Smooth muscle cell (in vitro differentiated cells): Measurements from ENCODE around the gene AGPAT3. TPM values are rescaled to one million over a fixed set of nuclear protein-coding genes. Genes with fewer than 3 reads are reported as not detected.

Experiments used
- DNase-seq: peaks from one replicate; lab custom pipeline; 2025; ENCODE audit not compliant: unreplicated experiment; lab: John Stamatoyannopoulos, UW
- H2AFZ ChIP-seq: fragments of 200-600 bp; sonication (generic); 2 replicates; pipeline ENCODE4 v1.6.0; 2016; ENCODE audit warnings: antibody characterized with exemption, low read depth, mild to moderate bottlenecking
- H3F3A ChIP-seq: fragments of 200-600 bp; sonication (generic); 2 replicates; pipeline ENCODE4 v1.6.0; 2017; ENCODE audit warnings: antibody characterized with exemption, low read depth
- H3K27ac ChIP-seq: fragments of 200-600 bp; sonication (generic); 2 replicates; pipeline ENCODE4 v1.5.1; 2016; ENCODE audit warnings: low read depth, mild to moderate bottlenecking
- H3K27me3 ChIP-seq: fragments of 200-600 bp; sonication (generic); 2 replicates; pipeline ENCODE4 v1.6.1; 2016; ENCODE audit warnings: low read depth, mild to moderate bottlenecking
- H3K36me3 ChIP-seq: fragments of 200-600 bp; sonication (generic); 2 replicates; pipeline ENCODE4 v1.5.1; 2016; ENCODE audit warnings: low read depth
- H3K4me1 ChIP-seq: fragments of 200-600 bp; sonication (generic); 2 replicates; pipeline ENCODE4 v1.5.1; 2016; ENCODE audit warnings: low read depth
- H3K4me2 ChIP-seq: fragments of 200-600 bp; sonication (generic); 2 replicates; pipeline ENCODE4 v1.6.0; 2016; ENCODE audit warnings: mild to moderate bottlenecking
- H3K4me3 ChIP-seq: fragments of 200-600 bp; sonication (generic); 2 replicates; pipeline ENCODE4 v1.5.1; 2016; ENCODE audit warnings: mild to moderate bottlenecking
- H3K79me2 ChIP-seq: fragments of 200-600 bp; sonication (generic); 2 replicates; pipeline ENCODE4 v1.6.0; 2016; ENCODE audit warnings: low read depth, mild to moderate bottlenecking
- H3K9ac ChIP-seq: fragments of 200-600 bp; sonication (generic); 2 replicates; pipeline ENCODE4 v1.6.0; 2016; ENCODE audit warnings: low read depth
- H3K9me3 ChIP-seq: fragments of 200-600 bp; sonication (generic); replicated peaks from 2 replicates; pipeline ENCODE4 v1.5.1; 2016; ENCODE audit warnings: low read depth
- H4K20me1 ChIP-seq: fragments of 200-600 bp; sonication (generic); 2 replicates; pipeline ENCODE4 v1.6.0; 2016; ENCODE audit warnings: low read depth
- CTCF ChIP-seq: fragments of 200-600 bp; sonication (generic); IDR thresholded peaks from 2 replicates; pipeline ENCODE4 v1.5.1; 2017; ENCODE audit warnings: borderline replicate concordance, mild to moderate bottlenecking, antibody characterized with exemption; ENCODE audit not compliant: insufficient read depth, poor library complexity, severe bottlenecking
- WGBS: methylation state at CpG from one replicate; pipeline ENCODE4 v1.1.7; 2016; ENCODE audit warnings: low lambda C conversion rate; 5-methylcytosine and 5-hydroxymethylcytosine counted together
- polyA plus RNA-seq: library from polyadenylated mRNA; unstranded; fragments of >200 nt; fragmentation: Nextera tagmentation; extraction: Ambion mirVana; gene quantifications from 2 replicates; pipeline ENCODE4 v1.2.1, GENCODE V29; 2016
- total RNA-seq: library from RNA; depleted of rRNA; stranded (reverse); fragments of >200 nt; gene quantifications from 2 replicates; pipeline ENCODE4 v1.2.3, GENCODE V29; 2014

The AGPAT3 gene
- total and polyA plus RNA-seq, 2 experiments from 2014 or later = 10.9 to 17.2 TPM

GRCh38 chr21:43850728-43851295 is 14.2 kb upstream of the AGPAT3 start:
- H3F3A ChIP-seq = no peaks in the 10 kb centered on the region
- no peak overlapping the region for H3K4me3 ChIP-seq
- H3K9ac ChIP-seq = no peak overlapping the region
- no peaks in the 10 kb centered on the region for H3K79me2 ChIP-seq
- no peak for TF ChIP-seq CTCF
- H2AFZ ChIP-seq = no peak overlapping the region
- no peaks in the 10 kb centered on the region for H3K9me3 ChIP-seq
- no peak overlapping the region for H3K27ac ChIP-seq
- 93% methylated on average over 8 of the region's 8 CpGs for WGBS
- H3K4me1 ChIP-seq = no peaks in the 10 kb centered on the region
- H3K4me2 ChIP-seq = no peak overlapping the region
- H3K27me3 ChIP-seq = no peaks in the 10 kb centered on the region
- no peaks in the 10 kb centered on the region for H3K36me3 ChIP-seq
- no peaks in the 10 kb centered on the region for H4K20me1 ChIP-seq
- DNase-seq = no peak

GRCh38 chr21:43851593-43851992 is 13.4 kb upstream of the AGPAT3 start:
- Histone ChIP-seq H3K27ac (no peak overlapping the region), H2AFZ (no peak overlapping the region), H3F3A (no peaks in the 10 kb centered on the region), H4K20me1 (no peaks in the 10 kb centered on the region), H3K4me1 (no peaks in the 10 kb centered on the region), H3K9ac (no peak overlapping the region), H3K4me3 (no peak overlapping the region), H3K36me3 (no peaks in the 10 kb centered on the region), H3K79me2 (no peaks in the 10 kb centered on the region), H3K9me3 (no peaks in the 10 kb centered on the region), H3K27me3 (no peaks in the 10 kb centered on the region), H3K4me2 (no peak overlapping the region)
- TF ChIP-seq CTCF = no peak
- no peak for DNase-seq
- 82% methylated on average over 12 of the region's 12 CpGs for WGBS

- TF ChIP-seq CTCF = no peak
- Histone ChIP-seq H3K79me2 (no peaks in the 10 kb centered on the region), H4K20me1 (no peaks in the 10 kb centered on the region), H3F3A (no peaks in the 10 kb centered on the region), H3K9me3 (no peaks in the 10 kb centered on the region), H2AFZ (no peak overlapping the region), H3K27me3 (no peaks in the 10 kb centered on the region), H3K27ac (no peak overlapping the region), H3K4me3 (no peak overlapping the region), H3K9ac (no peak overlapping the region), H3K4me1 (no peaks in the 10 kb centered on the region), H3K36me3 (no peaks in the 10 kb centered on the region), H3K4me2 (no peak overlapping the region)
- no peak for DNase-seq
- WGBS = 94% methylated on average over 34 of the region's 34 CpGs
Observed at GRCh38 chr21:43853851-43854772, 10.9 kb upstream of the AGPAT3 start.
